GM13977 (cell line): ENCODE data around the gene CACNA1C.

Experiments
- DNase-seq: peaks from one replicate; pipeline ENCODE4 v3.0.0; 2012; ENCODE audit warnings: low spot score
- CTCF ChIP-seq: IDR thresholded peaks from 2 replicates; pipeline ENCODE4 v1.5.1; 2012; ENCODE audit warnings: mild to moderate bottlenecking, control low read depth; ENCODE audit not compliant: insufficient read depth; ENCODE audit errors: extremely low read depth, missing control alignments
- in situ Hi-C: fragments of 300-500 bp; cut with MboI; formaldehyde crosslinking; loops from one replicate; pipeline ENCODE4 v1.12.0; 2022; ENCODE audit warnings: low sequenced_read_pairs, low pct_unique_long_range_greater_than_20kb, mixed read lengths, inconsistent platforms; ENCODE audit not compliant: unreplicated experiment

The CACNA1C gene

GRCh38 chr12:2118481-2119255, 65.9 kb downstream of the CACNA1C start:
- DNase-seq: no peak
- no peak for TF ChIP-seq CTCF
- in situ Hi-C loops: no loop called here

GRCh38 chr12:2119266-2119665, 66.5 kb downstream of the CACNA1C start:
- TF ChIP-seq CTCF: no peak
- in situ Hi-C loops: no loop called here
- no peak for DNase-seq

GRCh38 chr12:2120982-2121758, 68.4 kb downstream of the CACNA1C start:
- no peak for TF ChIP-seq CTCF
- in situ Hi-C loops: no loop called here
- DNase-seq: no peak

- DNase-seq: no peak
- TF ChIP-seq CTCF: no peak
- in situ Hi-C loops: no loop called here
These were observed 71.8 kb downstream of the CACNA1C start for GRCh38 chr12:2124466-2125023.

- DNase-seq: no peak
- no peak for TF ChIP-seq CTCF
- in situ Hi-C loops: no loop called here
These were observed 73.1 kb downstream of the CACNA1C start for GRCh38 chr12:2125651-2126522.

- DNase-seq: no peak
- in situ Hi-C loops: no loop called here
- TF ChIP-seq CTCF: no peak
These were observed 74.1 kb downstream of the CACNA1C start for GRCh38 chr12:2126676-2127406.
